GM12891 (cell line): ENCODE results near the gene FOXR1.

ENCODE experiments used
- POLR2A ChIP-seq: IDR thresholded peaks from 2 replicates; pipeline ENCODE4 v1.6.1; 2011; ENCODE audit warnings: low read depth, low read length, control low read depth
- SPI1 ChIP-seq: IDR thresholded peaks from 2 replicates; pipeline ENCODE4 v1.6.1; 2011; ENCODE audit warnings: low read depth, low read length, control low read depth

GRCh38 chr11:119011476-119012053, 40.0 kb downstream of the FOXR1 start:
- TF ChIP-seq POLR2A, result no peak
- no peak for TF ChIP-seq SPI1
